HG03103 (cell line): ENCODE measurements around the gene RSL1D1.
"Not testable (repeated sequence)": the region's sequence is repeated elsewhere in the genome, so short reads cannot be mapped to it uniquely, and the experiment has no call there.

ENCODE experiments used
- ATAC-seq: cut with Tn5 transposase; IDR thresholded peaks from one replicate; pipeline ENCODE4 v1.9.1; 2021; ENCODE audit warnings: low read depth; ENCODE audit not compliant: unreplicated experiment

The RSL1D1 gene

GRCh38 chr16:11799509-11800381 lies 51.6 kb downstream of the RSL1D1 start:
- no peak for ATAC-seq

- ATAC-seq: no peak
Observed at GRCh38 chr16:11799017-11799381, 52.3 kb downstream of the RSL1D1 start.

DNA sequence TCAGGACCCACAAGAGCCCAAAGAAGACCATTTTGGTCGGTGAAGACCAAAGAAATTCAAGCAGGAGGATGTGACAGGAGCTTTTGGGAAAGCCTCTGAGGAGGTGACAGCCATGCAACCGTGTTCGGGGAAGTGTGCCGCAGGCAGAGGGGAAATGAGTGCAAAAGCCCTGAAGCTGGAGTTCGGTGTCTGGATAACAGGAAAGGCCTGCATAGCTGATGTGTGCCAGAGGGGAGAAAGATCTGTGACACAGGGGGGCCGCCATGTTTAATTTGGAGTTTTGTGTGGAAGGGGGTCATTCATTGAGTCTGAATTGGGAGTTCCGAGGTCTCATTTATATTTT lies 53.4 kb downstream of the RSL1D1 start:
- ATAC-seq: no peak

GRCh38 chr16:11797166-11797956 lies 54.0 kb downstream of the RSL1D1 start, which contains the start of gene ZC3H7A:
Gene ZC3H7A, minus strand, starts transcription at chr16:11797258. Its CDS starts 14,904 bp downstream, at chr16:11782354.
- peak; percentile 86 for ATAC-seq

- ATAC-seq: no peak
Observed at GRCh38 chr16:11796227-11797165, 54.8 kb downstream of the RSL1D1 start.

- no peak for ATAC-seq
Observed at GRCh38 chr16:11795887-11796226, 55.5 kb downstream of the RSL1D1 start.

DNA sequence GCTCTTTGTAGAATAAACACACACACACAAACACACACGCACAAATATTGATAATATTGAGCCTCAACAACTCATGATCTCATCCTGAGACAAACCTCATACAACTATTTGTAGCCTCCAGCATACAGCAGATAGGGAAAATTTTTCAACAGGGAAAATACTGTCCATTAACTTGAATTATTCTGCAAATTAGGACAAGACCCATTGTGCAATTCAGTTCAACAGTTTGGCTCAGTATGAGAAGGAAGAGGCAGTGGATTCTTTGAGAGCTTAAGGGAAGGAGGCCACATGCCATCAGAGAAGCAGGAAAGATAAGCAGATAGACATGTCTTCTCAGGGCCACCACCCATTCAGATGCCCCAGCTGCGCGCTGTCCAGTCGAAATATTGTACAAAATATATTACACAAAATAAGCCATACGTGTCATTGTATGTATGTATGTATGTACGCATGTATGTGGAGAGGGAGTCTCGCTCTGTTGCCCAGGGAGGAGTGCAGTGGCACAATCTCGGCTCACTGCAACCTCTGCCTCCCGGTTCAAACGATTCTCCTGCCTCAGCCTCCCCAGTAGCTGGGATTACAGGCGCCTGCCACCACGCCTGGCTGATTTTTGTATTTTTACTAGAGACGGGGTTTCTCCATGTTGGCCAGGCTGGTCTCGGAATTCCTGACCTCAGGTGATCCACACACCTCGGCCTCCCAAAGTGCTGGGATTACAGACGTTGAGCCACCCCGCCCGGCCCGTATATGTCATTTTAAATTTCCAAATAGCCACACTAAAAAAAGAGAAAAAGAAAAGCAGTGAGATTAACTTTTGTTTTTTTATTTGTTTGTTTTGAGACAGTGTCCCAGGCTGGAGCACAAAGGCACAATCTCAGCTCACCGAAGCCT lies 56.1 kb downstream of the RSL1D1 start:
- no peak for ATAC-seq

- no peak for ATAC-seq
Observed at GRCh38 chr16:11794447-11794846, 56.9 kb downstream of the RSL1D1 start.

- no peak for ATAC-seq
Observed at GRCh38 chr16:11793840-11794239, 57.5 kb downstream of the RSL1D1 start.

GRCh38 chr16:11792410-11793241 lies 58.7 kb downstream of the RSL1D1 start:
- ATAC-seq: no peak

DNA sequence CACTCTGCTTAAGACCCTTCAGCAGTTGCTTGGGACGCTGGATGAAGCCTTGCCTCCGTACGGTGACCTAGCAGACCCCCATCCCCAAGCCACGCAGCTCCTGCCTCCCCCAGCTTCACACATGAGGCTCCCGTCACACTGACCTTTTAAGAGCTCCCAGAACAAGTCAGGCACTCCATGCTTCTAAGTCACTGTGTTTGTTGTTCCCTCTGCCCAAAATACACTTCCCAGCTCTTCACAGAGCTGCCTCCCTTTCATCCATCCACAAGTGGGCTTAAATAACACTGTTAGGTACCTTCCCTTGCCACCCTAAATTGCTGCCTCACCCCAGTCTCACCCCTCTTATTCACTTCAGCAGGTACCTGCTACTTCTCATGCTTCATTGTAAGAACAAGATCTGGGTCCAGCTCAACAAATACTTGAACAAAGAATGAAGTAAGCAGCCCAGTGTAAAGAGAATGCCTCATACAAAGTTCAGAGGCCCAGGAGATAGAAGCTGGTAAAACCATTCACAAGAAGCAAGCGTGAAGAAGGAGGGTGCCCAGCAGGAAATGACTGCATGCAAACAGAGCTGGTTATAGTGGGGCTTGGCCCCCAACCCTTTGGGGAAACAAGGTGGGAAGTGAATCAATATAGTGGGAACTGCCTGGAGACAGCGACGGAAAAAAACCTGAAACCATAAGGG lies 60.1 kb downstream of the RSL1D1 start:
- no peak for ATAC-seq

- no peak for ATAC-seq
Observed at GRCh38 chr16:11788914-11789313, 62.4 kb downstream of the RSL1D1 start.

DNA sequence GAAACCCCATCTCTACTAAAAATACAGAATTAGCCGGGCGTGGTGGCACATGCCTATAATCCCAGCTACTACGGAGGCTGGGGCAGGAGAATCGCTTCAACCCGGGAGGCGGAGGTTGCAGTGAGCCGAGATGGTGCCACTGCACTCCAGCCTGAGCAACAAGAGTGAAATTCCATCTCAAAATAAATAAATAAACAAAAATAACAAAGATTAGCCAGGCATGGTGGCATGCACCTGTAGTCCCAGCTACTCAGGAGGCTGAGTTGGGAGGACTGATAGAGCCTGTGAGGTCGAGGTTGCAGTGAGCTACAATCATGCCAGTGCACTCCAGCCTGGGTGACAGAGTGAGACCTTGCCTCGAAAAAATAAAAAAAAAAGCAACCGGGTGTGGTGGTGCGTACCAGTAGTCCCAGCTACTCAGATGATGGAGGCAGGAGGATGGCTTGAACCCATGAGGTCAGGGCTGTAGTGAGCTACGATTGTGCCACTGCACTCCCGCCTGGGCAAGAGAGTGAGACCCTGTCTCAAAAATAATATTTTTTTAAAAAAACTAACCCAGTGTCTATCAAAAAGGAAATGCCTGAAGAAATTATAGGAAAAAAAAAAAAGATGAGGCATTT lies 66.3 kb downstream of the RSL1D1 start:
- ATAC-seq: not testable (repeated sequence)

DNA sequence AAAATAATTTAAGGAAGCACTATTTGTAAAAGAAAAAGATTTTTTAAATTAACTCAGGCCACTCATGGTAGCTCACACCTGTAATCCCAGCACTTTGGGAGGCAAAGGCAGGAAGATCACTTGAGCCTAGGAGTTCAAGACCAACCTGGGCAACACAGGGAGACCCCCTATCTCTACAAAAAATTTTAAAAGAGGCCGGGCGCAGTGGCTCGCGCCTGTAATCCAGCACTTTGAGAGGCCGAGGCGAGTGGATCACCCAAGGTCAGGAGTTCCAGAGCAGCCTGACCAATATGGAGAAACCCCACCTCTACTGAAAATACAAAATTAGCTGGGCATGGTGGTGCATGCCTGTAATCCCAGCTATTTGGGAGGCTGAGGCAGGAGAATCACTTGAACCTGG lies 67.0 kb downstream of the RSL1D1 start:
- not testable (repeated sequence) for ATAC-seq

GRCh38 chr16:11784038-11784369 lies 67.3 kb downstream of the RSL1D1 start:
- no peak for ATAC-seq
